T-helper 22 cell (primary cell): ENCODE results near the gene TRAIP.
"Not testable (repeated sequence)": the region's sequence is repeated elsewhere in the genome, so short reads cannot be mapped to it uniquely, and the experiment has no call there.

Experiments
- DNase-seq: peaks from one replicate; pipeline ENCODE4 v3.0.0-alpha.2; 2020; ENCODE audit warnings: low read depth

TRAIP gene, protein sequence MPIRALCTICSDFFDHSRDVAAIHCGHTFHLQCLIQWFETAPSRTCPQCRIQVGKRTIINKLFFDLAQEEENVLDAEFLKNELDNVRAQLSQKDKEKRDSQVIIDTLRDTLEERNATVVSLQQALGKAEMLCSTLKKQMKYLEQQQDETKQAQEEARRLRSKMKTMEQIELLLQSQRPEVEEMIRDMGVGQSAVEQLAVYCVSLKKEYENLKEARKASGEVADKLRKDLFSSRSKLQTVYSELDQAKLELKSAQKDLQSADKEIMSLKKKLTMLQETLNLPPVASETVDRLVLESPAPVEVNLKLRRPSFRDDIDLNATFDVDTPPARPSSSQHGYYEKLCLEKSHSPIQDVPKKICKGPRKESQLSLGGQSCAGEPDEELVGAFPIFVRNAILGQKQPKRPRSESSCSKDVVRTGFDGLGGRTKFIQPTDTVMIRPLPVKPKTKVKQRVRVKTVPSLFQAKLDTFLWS

DNA sequence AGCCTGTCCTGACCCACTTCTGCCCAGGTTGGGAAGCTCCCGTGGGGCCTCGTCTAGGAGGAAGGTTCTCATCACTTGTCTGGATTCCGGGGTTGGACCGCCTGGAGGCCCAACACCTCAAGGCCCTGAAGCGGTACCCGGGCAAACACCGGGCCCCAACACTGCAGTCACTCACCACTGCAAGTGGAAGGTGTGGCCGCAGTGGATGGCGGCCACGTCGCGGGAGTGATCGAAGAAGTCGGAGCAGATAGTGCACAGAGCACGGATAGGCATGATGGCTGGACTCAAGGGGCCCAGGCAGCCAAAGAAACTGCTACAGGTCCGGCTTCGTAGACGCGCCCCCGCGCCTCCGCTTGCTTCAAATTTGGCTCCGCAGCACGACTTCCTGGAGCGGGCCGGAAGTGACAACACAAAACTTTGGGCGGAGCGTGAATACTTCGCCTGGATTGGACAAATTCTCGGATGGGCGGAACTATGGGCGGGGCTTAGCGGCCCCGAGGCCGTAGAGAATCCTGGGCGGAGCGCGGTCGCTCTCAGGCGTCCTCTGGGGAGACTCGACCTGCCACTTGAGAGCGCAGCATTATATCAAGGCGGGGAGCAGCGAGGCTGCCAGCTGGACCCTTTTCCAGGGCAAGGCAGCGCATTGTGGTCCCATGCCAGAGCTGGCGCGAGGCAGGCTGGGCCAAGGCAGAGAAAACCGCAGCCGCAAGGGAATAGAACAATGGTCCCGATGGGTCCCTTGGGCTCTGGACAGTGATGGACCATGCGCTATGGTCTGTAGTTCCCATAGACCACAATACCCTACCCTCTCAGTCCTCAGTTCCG lies at the start of gene TRAIP:
TRAIP (minus strand) TSS at position 384 of the 825 bp plus-strand sequence; CDS start at position 273, 111 bp downstream.
- peak; percentile 83 for DNase-seq

DNA sequence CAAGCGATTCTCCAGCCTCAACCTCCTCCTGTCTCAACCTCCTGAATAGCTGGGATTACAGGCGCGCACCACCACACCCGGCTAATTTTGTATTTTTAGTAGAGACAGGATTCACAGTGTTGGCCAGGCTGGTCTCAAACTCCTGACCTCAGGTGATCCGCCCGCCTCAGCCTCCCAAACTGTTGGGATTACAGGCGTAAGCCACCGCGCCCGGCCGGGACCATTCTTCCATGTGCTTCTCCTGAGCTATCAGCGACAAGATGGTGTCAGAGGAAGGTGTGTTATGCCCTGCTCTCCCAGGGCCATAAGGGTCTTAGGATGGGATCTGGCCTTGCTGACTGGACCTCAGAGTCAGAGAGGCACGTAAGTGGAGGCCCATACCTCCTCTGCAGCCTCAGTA lies 48.1 kb upstream of the TRAIP start:
- DNase-seq, result not testable (repeated sequence)

- DNase-seq, result peak; percentile 70
Observed at GRCh38 chr3:49903451-49904424, 47.4 kb upstream of the TRAIP start, which contains the start of gene MST1R. TSS of gene MST1R (minus strand) at chr3:49903873. CDS start at chr3:49903609, 264 bp downstream.

GRCh38 chr3:49902511-49903345 lies 46.4 kb upstream of the TRAIP start:
- no peak for DNase-seq

DNA sequence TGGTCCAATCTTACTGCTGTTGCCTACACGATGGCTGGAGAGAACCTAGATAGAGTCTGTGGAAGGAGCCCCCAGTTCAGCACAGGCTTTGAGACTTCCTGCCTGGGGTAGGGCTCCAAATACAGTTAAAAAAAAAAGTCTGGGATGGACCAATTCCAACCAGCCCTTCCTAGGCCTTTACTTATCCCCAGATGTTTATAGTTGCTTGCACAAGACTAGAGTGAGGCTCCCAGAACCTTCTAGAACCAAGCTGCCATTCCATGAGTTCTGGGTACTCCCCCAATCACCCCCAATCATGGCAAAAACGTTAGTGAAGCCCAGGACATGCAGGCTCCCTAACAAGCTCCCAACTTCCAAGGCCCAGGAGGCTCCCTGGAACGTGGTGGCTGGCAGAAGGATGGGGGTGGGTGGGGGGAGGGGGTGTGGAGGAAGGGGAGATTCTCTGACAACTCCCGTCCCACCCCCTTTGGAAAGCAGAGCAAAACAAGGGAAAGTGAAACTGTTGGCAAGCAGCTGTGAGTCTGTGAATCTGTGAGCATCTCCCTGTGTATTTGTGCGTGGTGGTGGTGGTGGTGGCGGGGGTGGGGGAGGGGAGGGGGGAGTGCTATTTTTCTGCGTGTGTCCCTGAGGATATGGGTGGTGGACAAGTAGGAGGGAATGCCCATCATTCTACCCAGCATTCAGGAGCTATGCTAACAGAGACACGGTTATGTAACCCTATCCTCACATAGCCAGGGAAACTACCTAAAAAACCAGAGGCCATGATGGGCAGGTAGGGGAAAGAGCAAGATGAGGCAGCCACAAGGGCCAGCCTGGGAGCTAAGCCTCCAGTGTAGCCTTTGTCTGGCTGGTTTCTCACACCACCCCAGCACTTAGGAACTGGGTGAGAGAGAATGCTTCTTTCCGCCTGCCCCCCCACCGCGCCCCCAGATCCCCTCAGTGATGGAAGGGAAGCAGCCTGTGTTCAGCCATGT lies 45.3 kb upstream of the TRAIP start:
- DNase-seq, result no peak

GRCh38 chr3:49900491-49901153 lies 44.3 kb upstream of the TRAIP start:
- no peak for DNase-seq

GRCh38 chr3:49899815-49900214 lies 43.5 kb upstream of the TRAIP start:
- DNase-seq, result no peak

GRCh38 chr3:49898991-49899390 lies 42.6 kb upstream of the TRAIP start:
- DNase-seq, result no peak

DNA sequence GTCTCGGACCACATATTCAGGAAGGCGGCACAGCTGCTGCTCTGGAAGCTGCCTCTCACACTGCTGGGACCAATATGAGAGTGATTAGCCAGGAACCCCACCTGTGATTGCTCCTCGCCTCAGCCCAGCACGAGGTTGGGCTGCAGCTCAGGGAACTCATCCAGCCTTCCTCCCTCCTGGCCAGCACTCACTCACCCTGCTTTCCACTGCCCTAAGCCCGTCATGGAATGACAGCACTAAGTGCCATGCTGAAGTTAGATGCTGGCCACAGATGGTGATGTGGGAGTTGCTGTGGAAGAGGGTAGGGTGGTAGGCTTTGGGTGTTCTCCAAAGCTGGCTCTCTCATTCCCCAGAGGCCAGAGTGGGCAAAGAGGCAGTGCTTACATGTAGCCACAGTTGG lies 40.0 kb upstream of the TRAIP start:
- no peak for DNase-seq

DNA sequence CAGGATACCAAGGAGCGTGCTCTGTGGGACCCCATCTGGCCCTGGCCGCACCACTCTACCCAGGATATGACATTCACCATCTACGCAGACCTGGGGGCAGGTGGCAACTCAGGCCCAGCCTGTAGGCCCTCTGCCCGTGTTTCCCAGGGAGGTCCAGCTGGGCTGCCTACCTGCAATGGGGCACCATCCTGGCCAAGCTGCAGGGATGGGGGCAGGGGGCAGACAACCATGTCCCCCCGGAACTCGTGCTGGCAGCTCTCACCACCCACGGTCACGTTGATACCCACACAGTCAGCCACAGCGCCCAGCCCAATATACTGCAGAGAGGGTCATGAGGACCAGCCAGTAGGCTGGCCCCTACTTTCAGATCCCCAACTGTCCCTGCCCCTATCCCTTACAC lies 39.4 kb upstream of the TRAIP start:
- DNase-seq, result no peak

GRCh38 chr3:49889296-49889695 lies 32.9 kb upstream of the TRAIP start:
- DNase-seq, result no peak

GRCh38 chr3:49886922-49887265 lies 30.5 kb upstream of the TRAIP start:
- DNase-seq, result no peak

- DNase-seq, result no peak
Observed at GRCh38 chr3:49883998-49884397, 27.6 kb upstream of the TRAIP start.

DNA sequence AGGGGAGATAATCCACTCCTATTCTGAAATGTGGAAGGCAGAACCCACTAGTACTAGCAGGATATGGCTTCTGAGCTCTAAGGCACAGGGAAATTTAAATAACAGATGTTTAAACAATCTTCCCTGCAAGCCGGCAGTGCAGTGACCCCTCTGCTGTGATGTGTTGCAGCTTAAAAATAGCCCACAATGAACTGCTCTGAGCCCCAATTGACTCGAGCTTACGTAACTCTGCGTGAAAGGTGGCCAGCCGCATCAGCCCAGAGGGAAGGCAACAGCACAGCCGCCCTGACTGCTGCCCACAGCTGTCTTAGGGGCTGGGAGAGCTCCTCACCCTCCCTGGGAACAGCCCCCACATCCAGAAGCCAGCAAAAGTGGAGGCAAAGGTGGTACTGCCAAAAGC lies 25.8 kb upstream of the TRAIP start:
- no peak for DNase-seq

GRCh38 chr3:49880581-49881315 lies 24.4 kb upstream of the TRAIP start:
- no peak for DNase-seq

DNA sequence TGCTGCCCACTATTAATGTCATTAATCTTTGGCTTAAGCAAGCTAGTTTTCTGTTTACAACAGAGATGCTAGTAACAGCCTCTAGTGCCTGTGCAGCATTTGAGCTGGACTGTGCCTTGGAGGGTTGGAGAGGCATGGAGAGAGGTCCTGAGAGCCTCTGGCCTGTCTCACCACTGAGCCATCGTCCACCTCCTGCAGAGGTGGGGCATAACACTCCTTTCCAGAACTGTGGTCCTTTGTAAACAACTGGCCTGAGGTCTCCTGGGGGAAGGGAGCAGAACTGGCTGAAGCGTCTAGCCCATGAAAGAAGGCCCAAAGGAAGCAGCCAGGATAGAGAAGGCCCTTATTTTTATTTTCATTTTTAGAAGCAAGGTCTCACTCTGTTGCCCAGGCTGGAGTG lies 23.4 kb upstream of the TRAIP start:
- DNase-seq, result no peak

DNA sequence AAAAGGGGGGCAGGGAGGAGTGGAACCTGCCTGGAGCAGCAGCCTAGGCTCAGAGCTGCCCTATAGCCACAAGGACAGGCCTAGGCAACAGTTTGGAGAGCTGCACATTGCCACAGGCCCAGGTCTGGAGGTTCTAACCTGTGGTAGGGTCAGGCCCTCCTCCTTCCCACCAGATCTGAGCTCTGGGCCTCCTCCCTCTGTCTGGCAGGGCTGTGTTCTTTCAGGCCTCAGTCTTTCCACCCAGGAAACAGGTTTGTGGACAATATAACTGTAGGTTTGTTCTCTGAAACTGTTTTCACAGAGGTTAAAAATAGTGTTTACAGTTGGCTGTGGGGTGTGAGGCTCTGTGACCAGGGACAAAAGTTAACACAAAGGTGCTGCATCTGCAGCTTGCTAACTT lies 22.3 kb upstream of the TRAIP start:
- no peak for DNase-seq

DNA sequence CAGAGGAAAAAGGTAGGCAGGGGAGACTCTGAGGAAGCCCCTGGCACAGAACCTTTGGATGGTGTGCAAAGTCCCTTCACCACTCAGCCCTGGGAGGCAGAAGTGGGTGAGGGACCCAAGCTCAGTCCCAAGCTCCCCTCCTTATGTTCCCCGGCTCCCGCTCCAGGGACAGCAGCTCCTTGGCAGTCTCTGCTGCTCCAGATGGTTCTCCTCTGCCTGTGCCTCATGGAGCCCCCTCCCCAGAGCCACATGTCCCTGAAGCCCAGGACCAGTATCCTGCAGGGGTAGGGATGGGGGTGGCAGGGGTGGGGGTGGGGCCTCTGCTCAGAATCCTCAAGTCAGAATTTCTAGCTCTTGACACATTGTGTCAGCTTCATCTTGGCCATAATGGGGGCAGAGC lies 21.4 kb upstream of the TRAIP start:
- no peak for DNase-seq

DNA sequence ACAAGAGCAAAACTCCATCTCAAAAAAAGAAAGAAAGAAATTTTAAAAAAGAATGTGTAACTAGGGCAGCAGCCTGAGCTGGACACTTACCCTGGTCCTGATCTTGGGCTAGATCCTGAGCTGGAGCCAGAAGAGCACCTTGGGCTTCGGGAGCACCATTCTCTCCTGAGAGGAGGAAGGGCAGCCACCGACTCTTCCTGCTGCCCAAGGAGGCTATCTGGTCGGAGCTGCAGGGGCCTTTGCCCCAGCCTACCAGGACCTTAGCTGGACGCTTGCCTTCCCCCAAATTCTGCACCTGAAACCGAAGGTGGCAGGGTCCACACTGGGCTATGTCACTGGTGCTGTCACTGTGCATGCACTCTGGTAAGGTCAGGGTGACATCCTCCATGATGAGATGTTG lies 20.2 kb upstream of the TRAIP start:
- no peak for DNase-seq
